H9 (cell line): ENCODE measurements around the gene WASHC2A. TPM values are rescaled to one million over a fixed set of nuclear protein-coding genes. Genes with fewer than 3 reads are reported as not detected.
"Not testable (repeated sequence)": the region's sequence is repeated elsewhere in the genome, so short reads cannot be mapped to it uniquely, and the experiment has no call there.

Experiments used
- DNase-seq: peaks from one replicate; pipeline ENCODE4 v3.0.0-alpha.2; 2017
- H2AFZ ChIP-seq: one replicate; pipeline ENCODE4 v1.6.1; 2013; ENCODE audit warnings: mild to moderate bottlenecking, low read length, control low read depth, moderate library complexity
- H2AK5ac ChIP-seq: 2 replicates; pipeline ENCODE4 v1.6.1; 2013; ENCODE audit warnings: low read length, control low read depth, mixed read lengths; ENCODE audit not compliant: insufficient read length
- H2BK120ac ChIP-seq: one replicate; pipeline ENCODE4 v1.6.1; 2013; ENCODE audit warnings: low read depth, mild to moderate bottlenecking, low read length, control low read depth, inconsistent platforms; ENCODE audit not compliant: poor library complexity, severe bottlenecking
- H2BK12ac ChIP-seq: 2 replicates; pipeline ENCODE4 v1.6.1; 2013; ENCODE audit warnings: low read length, control low read depth, mixed read lengths, low read depth; ENCODE audit not compliant: insufficient read length
- H2BK15ac ChIP-seq: 2 replicates; pipeline ENCODE4 v1.6.1; 2013; ENCODE audit warnings: low read depth, low read length, control low read depth
- H2BK20ac ChIP-seq: one replicate; pipeline ENCODE4 v1.6.1; 2013; ENCODE audit warnings: low read depth, mild to moderate bottlenecking, low read length, control low read depth, inconsistent platforms; ENCODE audit not compliant: poor library complexity, severe bottlenecking
- H2BK5ac ChIP-seq: 2 replicates; pipeline ENCODE4 v1.6.1; 2013; ENCODE audit warnings: low read length, control low read depth, mixed read lengths; ENCODE audit not compliant: insufficient read length
- H3K14ac ChIP-seq: 2 replicates; pipeline ENCODE4 v1.6.1; 2013; ENCODE audit warnings: low read length, control low read depth; ENCODE audit not compliant: insufficient read depth
- H3K18ac ChIP-seq: 2 replicates; pipeline ENCODE4 v1.6.1; 2013; ENCODE audit warnings: low read depth, mild to moderate bottlenecking, mixed read lengths, low read length, control low read depth; ENCODE audit not compliant: insufficient read length
- H3K23ac ChIP-seq: 2 replicates; pipeline ENCODE4 v1.6.1; 2013; ENCODE audit warnings: low read length, control low read depth, mixed read lengths, low read depth; ENCODE audit not compliant: insufficient read length
- H3K23me2 ChIP-seq: 2 replicates; pipeline ENCODE4 v1.6.1; 2013; ENCODE audit warnings: low read depth, mild to moderate bottlenecking, mixed read lengths, low read length, control low read depth; ENCODE audit not compliant: insufficient read length, poor library complexity, severe bottlenecking
- H3K27ac ChIP-seq: 2 replicates; pipeline ENCODE4 v1.5.1; 2013; ENCODE audit warnings: low read length, control low read depth, mixed read lengths, low read depth; ENCODE audit not compliant: insufficient read length
- H3K27me3 ChIP-seq: 2 replicates; pipeline ENCODE4 v1.6.1; 2013; ENCODE audit warnings: low read length, control low read depth, inconsistent platforms; ENCODE audit not compliant: insufficient read depth
- H3K4ac ChIP-seq: 2 replicates; pipeline ENCODE4 v1.6.1; 2013; ENCODE audit warnings: low read depth, mild to moderate bottlenecking, control low read depth, inconsistent platforms, low read length, moderate library complexity
- H3K4me1 ChIP-seq: 2 replicates; pipeline ENCODE4 v1.6.1; 2013; ENCODE audit warnings: low read length, control low read depth, inconsistent platforms; ENCODE audit not compliant: insufficient read depth
- H3K4me2 ChIP-seq: 2 replicates; pipeline ENCODE4 v1.6.1; 2013; ENCODE audit warnings: low read length, control low read depth, mixed read lengths; ENCODE audit not compliant: insufficient read length, insufficient read depth
- H3K56ac ChIP-seq: 2 replicates; pipeline ENCODE4 v1.6.1; 2013; ENCODE audit warnings: low read depth, mild to moderate bottlenecking, mixed read lengths, low read length, control low read depth; ENCODE audit not compliant: insufficient read length
- H3K79me1 ChIP-seq: 2 replicates; pipeline ENCODE4 v1.6.1; 2013; ENCODE audit warnings: low read depth, mild to moderate bottlenecking, moderate library complexity, low read length, control low read depth, inconsistent platforms; ENCODE audit not compliant: insufficient read depth, poor library complexity, severe bottlenecking
- H3K79me2 ChIP-seq: 2 replicates; pipeline ENCODE4 v1.6.1; 2013; ENCODE audit warnings: low read length, control low read depth, inconsistent platforms; ENCODE audit not compliant: insufficient read depth
- H3K9ac ChIP-seq: 2 replicates; pipeline ENCODE4 v1.6.1; 2013; ENCODE audit warnings: low read length, control low read depth, mixed read lengths; ENCODE audit not compliant: insufficient read length; ENCODE audit errors: extremely low read depth
- H3K9me3 ChIP-seq: one replicate; pipeline ENCODE4 v1.6.1; 2013; ENCODE audit warnings: low read depth, low read length, inconsistent platforms; ENCODE audit not compliant: control insufficient read depth
- H3T11ph ChIP-seq: one replicate; pipeline ENCODE4 v1.6.1; 2013; ENCODE audit warnings: mild to moderate bottlenecking, low read length, control low read depth, inconsistent platforms
- H4K20me1 ChIP-seq: one replicate; pipeline ENCODE4 v1.6.1; 2013; ENCODE audit not compliant: control insufficient read depth, insufficient read length, insufficient read depth
- H4K5ac ChIP-seq: 2 replicates; pipeline ENCODE4 v1.6.1; 2013; ENCODE audit warnings: low read depth, mild to moderate bottlenecking, mixed read lengths, low read length, control low read depth; ENCODE audit not compliant: insufficient read length
- H4K8ac ChIP-seq: replicated peaks from 2 replicates; pipeline ENCODE4 v1.6.1; 2013; ENCODE audit warnings: low read length, control low read depth, mixed read lengths, low read depth; ENCODE audit not compliant: insufficient read length
- H4K91ac ChIP-seq: 2 replicates; pipeline ENCODE4 v1.6.1; 2013; ENCODE audit warnings: low read depth, mild to moderate bottlenecking, moderate library complexity, mixed read lengths, low read length, control low read depth; ENCODE audit not compliant: insufficient read length
- H3K27ac Mint-ChIP-seq, 3 experiments: 2 replicates in 2 of 3; 3 replicates in 1 of 3; pipeline ENCODE4 v1.8.0; 2020 to 2021; ENCODE audit warnings: mixed read lengths in 3 of 3, mild to moderate bottlenecking in 1 of 3, moderate library complexity in 1 of 3
- H3K27me3 Mint-ChIP-seq: 2 replicates; pipeline ENCODE4 v1.8.0; 2021; ENCODE audit warnings: low read depth, mild to moderate bottlenecking, moderate library complexity, mixed read lengths
- H3K36me3 Mint-ChIP-seq, 3 experiments: 2 replicates in 2 of 3; 3 replicates in 1 of 3; pipeline ENCODE4 v1.8.0; 2020 to 2021; ENCODE audit warnings: low read depth in 3 of 3, mixed read lengths in 3 of 3; ENCODE audit not compliant: insufficient read depth in 1 of 3
- H3K4me1 Mint-ChIP-seq, 2 experiments: 2 replicates each; pipeline ENCODE4 v1.8.0; 2020; ENCODE audit warnings: mixed read lengths in 2 of 2
- H3K4me3 Mint-ChIP-seq, 2 experiments: 2 replicates in 1 of 2; 3 replicates in 1 of 2; pipeline ENCODE4 v1.8.0; 2020 to 2021; ENCODE audit warnings: mild to moderate bottlenecking in 2 of 2, mixed read lengths in 2 of 2, moderate library complexity in 1 of 2
- H3K9me3 Mint-ChIP-seq, 2 experiments: 2 replicates in 1 of 2; 3 replicates in 1 of 2; pipeline ENCODE4 v1.8.0; 2020; ENCODE audit warnings: mild to moderate bottlenecking in 2 of 2, mixed read lengths in 2 of 2, moderate library complexity in 1 of 2
- WGBS: extraction: QIAGEN DNeasy Blood & Tissue Kit; methylation state at CpG from one replicate; pipeline ENCODE4 v1.1.7; 2013; ENCODE audit warnings: missing lambda C conversion rate, low lambda C conversion rate, mixed read lengths; ENCODE audit not compliant: insufficient read length; ENCODE audit errors: extremely low coverage; 5-methylcytosine and 5-hydroxymethylcytosine counted together
- total RNA-seq: library from RNA; stranded (reverse); gene quantifications from 2 replicates; pipeline ENCODE4 v1.2.1, GENCODE V29; 2021

Gene WASHC2A
- total RNA-seq, 1 experiment from 2014 or later: 32.1 TPM

DNA sequence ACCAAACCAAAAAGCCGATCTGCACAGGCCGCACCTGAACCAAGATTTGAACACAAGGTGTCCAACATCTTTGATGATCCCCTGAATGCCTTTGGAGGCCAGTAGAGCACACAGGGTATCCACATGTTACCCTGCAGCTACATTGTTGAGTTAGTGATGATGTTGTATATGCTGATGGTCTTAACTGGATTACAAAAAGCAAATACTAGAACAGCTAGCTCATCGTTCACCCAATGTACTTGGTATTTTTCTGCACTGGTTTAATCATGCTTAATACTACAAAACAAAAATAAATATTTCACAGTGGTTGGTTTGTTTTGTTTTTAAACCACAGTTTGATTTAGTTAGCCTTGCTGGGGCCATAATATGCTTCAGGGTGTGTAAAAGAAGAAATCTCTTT lies 65.1 kb downstream of the WASHC2A start:
- not testable (repeated sequence) for H3K27me3 ChIP-seq, H3K27ac ChIP-seq

GRCh38 chr10:50143512-50144174 lies 75.9 kb downstream of the WASHC2A start:
- not testable (repeated sequence) for H3K23me2 ChIP-seq, H3K79me2 ChIP-seq, H3K36me3 Mint-ChIP-seq, H4K20me1 ChIP-seq, H4K5ac ChIP-seq, H4K8ac ChIP-seq, H3K27ac ChIP-seq, H3K14ac ChIP-seq, H3K27me3 Mint-ChIP-seq, H2BK20ac ChIP-seq, H2BK120ac ChIP-seq, H3K18ac ChIP-seq, H3K9me3 Mint-ChIP-seq, H3K4me2 ChIP-seq, H3K23ac ChIP-seq, H3K4me1 Mint-ChIP-seq, H2BK15ac ChIP-seq, H3K4ac ChIP-seq, H2AK5ac ChIP-seq, H3T11ph ChIP-seq, H3K56ac ChIP-seq, H3K4me1 ChIP-seq, H3K79me1 ChIP-seq, H2AFZ ChIP-seq, H3K4me3 Mint-ChIP-seq, H2BK12ac ChIP-seq, H2BK5ac ChIP-seq, H3K27ac Mint-ChIP-seq, H3K27me3 ChIP-seq, DNase-seq, H3K9me3 ChIP-seq, H4K91ac ChIP-seq, H3K9ac ChIP-seq
- WGBS: no CpG with 5 or more reads among the region's 10 CpGs

More for the DNA sequence above, 65.1 kb downstream of the WASHC2A start:
- DNase-seq, H3K14ac ChIP-seq, H3K79me1 ChIP-seq, H4K8ac ChIP-seq, H4K20me1 ChIP-seq, H2AK5ac ChIP-seq, H3K4ac ChIP-seq, H4K91ac ChIP-seq, H3K9me3 ChIP-seq, H3K9ac ChIP-seq, H3K56ac ChIP-seq, H3K79me2 ChIP-seq, H3K9me3 Mint-ChIP-seq, H2BK120ac ChIP-seq, H3K4me1 ChIP-seq, H3K27me3 Mint-ChIP-seq, H4K5ac ChIP-seq, H2BK15ac ChIP-seq, H2BK12ac ChIP-seq, H3K4me3 Mint-ChIP-seq, H3K4me2 ChIP-seq, H3K18ac ChIP-seq, H2AFZ ChIP-seq, H2BK5ac ChIP-seq, H3T11ph ChIP-seq, H3K23me2 ChIP-seq, H2BK20ac ChIP-seq, H3K23ac ChIP-seq, H3K4me1 Mint-ChIP-seq, H3K27ac Mint-ChIP-seq: not testable (repeated sequence)
- H3K36me3 Mint-ChIP-seq: peaks cover 7 to 14% (median 11%) of the 10 kb centered on the region in 3 experiments; a peak in 6 of 7 replicates
- WGBS: no CpG with 5 or more reads among the region's 3 CpGs
